GM19240 (cell line): Measurements from ENCODE around the gene PLCG2.
A peak's percentile ranks its signal among the peaks of the same experiment; 100 is the strongest.
"Not testable (repeated sequence)": the region's sequence is repeated elsewhere in the genome, so short reads cannot be mapped to it uniquely, and the experiment has no call there.

Source experiments
- DNase-seq: peaks from one replicate; pipeline ENCODE4 v3.0.0; 2011; ENCODE audit warnings: low spot score; ENCODE audit not compliant: insufficient read length

PLCG2 gene

DNA sequence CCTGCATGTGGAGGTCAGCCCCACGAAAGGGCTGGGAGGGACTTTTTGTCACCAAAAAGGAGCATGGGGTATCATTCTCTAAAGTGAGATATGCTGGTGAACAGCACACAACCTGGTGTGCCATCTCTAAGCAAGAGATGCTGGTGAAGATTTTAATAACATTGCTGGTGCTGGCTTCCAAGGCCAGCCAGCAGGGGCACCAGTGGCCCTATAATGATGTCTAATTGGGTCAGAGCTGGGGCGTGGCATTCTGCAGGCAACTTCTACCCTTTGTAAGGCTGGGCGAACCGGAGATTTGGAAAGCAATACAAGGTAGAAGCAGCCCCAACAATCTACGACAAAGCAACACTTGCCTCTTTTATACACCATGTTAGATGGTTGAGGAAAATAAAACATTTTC, 215.4 kb downstream of the PLCG2 start:
- no peak for DNase-seq

DNA sequence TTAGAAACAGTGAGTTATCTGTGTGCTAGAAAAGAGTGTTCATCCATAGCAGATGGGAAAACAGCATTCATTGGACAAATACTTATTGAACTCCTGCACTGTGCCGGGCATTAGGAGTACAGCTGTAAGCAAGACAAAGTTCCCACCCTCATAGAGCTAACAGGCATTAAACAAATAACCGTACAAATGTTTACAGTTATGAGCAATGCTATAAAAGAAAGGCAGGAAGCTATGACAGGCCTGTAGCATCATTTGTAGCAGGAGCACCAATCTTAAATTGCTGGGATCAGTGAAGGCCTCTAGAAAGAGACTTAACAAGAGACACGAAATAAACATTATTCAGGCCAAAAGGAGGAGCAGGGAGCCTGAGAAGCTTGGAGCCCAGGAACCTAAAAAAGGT, 216.6 kb downstream of the PLCG2 start:
- DNase-seq, result no peak

DNA sequence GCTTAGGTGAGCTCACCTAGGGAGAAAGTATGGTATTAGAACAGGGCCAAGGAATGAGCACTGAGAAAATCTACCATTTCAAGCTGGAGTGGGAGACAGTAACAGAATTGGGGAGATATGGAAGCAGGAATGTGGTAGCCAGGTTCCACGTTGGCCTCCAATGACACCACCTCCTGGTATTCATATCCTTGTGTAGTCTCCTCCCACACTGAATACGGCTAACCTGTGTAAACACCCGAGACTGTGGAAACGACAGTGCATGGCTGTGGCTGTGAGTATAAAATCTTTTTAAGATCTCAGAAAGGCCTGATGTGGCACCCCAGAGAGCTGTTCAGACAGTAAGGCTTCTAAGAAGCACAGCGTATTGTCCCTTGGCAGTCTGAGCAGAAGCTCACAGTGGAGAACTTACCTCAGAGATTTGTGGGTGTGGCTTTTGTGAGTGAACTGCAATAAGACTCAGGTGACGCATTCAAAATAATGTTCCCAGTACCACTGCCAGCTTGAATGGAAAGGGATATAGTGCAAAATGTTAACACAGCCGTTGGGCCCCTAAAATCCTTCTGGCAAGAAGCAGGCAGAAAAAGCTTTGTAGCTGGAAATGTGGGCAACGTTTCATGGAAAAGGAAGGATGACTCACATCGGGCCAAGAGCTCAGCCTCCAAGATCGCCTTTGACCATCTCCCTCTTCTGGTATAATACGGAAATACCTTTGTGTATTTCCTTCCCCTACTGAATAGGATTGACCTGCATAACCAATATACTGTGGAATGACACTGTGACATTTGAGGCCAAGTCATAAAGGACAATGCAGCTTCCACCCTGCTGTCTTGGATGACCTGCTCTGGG, 217.8 kb downstream of the PLCG2 start:
- DNase-seq, result no peak

DNA sequence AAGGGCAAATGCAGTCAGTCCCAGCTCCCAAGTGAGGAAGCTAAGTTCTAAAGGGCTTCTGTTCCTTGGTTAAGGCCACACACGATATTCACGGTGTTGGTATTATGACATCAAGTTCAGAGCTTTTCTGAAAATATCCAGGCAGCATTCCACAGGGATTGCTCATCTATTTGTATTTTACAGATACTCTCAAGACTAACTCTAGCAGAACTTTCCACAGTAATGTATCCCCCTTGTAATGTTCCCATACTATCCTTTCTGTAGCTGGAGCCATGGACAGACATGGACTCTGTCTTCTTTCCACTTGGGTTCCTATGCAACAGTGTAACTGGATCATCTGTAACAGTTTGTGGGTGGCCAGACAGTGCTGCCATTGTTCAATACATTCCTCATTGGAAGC, 218.6 kb downstream of the PLCG2 start:
- no peak for DNase-seq

DNA sequence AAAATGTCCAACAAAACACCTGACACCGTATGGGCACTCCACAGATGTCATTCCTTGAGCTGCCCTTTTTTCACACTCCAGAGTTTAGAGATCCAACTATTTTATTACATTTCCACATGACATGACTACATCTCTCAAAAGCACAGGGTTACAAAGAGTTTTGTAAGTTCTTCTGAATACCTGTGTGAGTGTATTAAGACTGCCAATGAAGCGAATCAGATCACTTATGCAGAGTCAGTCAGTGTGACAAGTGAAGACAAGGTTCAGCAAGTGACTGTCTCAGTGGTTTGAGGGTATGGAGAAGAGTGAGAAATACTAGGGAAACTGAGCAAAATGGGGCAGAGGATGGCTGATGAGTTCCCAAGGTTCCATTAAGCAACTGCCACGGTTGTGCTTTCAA, 223.7 kb downstream of the PLCG2 start:
- no peak for DNase-seq

DNA sequence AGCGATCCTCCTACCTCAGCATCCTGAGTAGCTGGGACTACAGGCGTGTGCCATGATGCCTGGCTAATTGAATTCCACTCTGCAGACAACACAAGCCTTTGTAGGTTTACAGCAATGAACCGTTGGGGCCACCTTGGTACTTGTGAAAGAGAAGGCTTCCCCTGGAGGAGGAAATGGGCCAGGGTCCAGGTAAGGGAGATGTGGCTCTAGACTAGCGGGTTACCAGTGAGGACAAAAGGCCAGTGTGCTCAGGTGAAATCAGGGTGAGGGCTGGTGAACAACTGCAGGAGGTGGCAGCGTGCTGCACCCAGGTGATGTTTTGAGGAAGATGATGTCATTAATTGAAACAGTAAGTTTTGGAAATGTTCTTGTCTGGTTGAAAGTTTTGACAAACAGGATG, 225.5 kb downstream of the PLCG2 start:
- no peak for DNase-seq

DNA sequence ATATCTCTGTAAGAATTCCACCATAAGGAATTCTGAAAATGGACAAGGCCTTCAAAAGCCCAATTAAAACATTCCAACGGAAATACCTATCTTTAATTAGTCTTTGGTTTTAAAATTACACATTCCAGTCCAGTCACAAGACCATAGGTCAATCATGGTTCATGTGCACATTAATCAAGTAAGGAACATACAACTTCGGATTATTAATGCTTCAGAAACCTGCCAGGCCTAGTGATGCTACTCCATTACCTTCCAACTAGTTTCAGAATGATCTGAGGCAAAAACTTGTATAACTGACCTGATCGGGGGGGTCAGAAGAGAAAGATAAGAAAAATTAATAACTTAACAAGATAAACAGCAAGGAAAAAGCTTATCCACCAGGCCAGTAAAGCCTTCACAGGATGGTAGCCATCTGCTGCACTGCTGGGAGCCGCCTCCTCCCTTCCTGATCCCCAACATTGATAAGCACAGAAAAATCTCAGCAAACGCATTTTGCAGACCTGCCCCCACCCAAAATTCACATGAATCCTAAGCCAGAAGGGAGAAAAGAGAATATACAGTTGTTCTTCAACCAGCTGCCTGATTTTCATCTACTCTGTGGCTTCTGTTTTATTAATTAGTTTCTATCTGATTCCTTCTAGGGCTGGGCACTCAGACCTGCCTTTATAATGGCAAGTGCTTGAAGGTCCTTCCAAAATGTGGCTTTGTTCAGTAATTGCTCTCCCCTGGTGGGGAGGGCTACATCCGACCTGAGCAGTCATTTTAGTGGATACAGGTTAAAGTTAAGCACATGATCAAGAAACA, 226.1 kb downstream of the PLCG2 start:
- no peak for DNase-seq

DNA sequence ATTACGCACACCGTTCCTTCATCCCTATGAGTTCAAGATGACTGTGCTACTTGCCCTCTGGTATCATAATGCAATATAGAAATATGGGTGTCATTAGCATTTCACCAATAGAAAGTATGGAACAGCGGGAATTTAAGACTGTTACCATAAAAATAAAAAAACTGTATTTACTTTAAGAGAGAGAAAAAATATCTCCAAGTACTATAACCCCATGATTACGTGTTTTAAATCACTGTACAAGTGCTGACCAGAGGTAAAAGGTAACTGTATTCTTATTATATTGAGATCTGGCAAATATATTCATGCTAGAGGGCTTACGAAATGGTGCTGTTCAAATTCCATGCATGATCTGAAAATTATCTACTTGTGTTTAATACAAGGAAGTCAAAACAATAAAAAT, 226.9 kb downstream of the PLCG2 start:
- DNase-seq, result no peak

DNA sequence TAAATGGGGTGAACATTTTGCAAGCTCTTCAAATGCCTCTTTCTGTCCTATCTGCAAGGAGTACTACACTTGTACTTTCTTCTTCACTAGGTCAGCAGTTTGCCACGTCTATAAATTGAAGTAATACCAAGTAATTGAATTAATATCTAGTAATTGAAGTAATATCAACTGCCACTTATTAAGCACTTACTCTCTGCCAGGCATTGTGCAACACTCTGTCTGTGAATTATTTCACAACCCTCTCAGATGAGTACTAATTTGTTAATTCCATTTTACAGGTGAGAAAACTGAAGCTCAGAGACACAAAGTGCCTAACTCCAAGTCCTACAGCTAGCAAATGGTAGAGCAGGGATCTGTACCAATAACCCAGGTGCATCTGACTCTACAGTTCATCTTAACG, 228.1 kb downstream of the PLCG2 start:
- DNase-seq, result no peak

DNA sequence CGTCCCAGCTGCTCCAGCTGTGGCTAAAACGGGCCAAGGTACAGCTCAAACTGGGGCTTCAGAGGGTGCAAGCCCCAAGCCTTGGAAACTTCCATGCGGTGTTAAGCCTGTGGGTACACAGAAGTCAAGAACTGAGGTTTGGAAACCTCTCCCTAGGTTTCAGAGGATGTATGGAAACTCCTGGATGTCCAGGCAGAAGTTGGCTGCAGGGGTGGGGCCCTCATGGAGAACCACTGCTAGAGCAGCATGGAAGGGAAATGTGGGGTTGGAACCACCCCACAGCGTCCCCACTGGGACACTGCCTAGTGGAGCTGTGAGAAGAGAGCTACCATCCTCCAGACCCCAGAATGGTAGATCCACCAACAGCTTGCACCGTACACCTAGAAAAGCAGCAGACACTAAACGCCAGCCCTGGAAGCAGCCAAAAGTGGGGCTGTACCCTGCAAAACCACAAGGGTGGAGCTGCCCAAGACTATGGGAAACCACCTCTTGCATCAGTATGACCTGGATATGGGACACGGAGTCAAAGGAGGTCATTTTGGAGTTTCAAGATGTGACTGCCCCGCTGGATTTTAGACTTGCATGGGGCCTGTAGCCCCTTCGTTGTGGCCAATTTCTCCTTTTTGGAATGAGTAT, 230.0 kb downstream of the PLCG2 start:
- no peak for DNase-seq

DNA sequence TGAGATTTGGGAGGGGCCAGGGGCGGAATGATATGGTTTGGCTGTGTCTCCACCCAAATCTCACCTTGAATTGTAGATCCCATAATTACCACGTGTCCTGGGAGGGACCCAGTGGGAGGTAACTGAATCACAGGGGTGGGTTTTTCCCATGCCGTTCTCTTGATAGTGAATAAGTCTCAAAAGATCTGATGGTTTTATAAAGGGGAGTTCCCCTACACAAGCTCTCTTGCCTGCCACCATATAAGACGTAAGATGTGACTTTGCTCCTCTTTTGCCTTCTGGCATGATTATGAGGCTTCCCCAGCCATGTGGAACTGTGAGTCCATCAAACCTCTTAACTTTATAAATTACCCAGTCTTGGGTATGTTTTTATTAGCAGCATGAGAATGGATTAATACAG, 230.7 kb downstream of the PLCG2 start:
- DNase-seq, result not testable (repeated sequence)

DNA sequence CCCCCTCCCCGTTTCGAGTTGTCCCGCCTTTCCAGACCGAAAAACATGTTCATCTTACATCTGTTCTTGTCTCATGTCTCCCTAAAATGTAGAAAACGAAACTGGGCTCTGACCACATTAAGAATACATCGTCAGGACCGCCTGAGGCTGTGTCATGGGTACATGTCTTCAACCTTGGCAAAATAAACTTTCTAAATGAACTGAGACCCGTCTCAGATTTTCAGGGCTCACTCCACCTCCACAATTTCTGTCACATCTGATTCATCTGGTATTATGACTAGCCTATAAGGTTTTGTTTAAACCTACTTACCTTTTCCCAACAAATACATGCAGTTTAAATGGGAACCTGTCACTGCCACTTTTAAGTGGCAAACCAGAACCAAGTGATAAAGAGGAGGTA, 231.6 kb downstream of the PLCG2 start:
- no peak for DNase-seq

DNA sequence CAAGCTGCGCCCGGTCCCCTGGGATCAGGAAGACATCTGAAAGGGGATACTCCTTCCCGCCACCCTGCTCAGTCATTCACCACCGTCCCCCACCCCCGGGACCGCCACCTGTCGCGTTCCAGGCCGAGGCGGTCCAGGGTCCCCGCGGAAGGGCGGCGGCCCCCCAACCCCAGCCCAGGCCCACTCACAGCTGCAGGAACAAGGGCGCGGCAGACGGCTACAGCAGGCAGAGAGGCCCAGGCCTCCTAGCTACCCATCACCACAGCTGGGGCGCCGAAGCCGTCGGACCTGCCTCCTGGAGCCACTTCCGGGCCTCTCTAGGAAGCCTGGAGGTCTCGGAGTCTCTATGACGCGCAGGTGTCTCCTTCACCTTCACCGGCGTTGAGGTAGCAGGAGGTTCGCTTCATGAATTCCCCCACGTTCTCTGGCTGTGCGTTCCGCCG, 232.1 kb downstream of the PLCG2 start, which contains the start of gene SDR42E1:
SDR42E1 (minus strand) TSS at position 272 of the 443 bp plus-strand sequence. CDS start 10,612 bp downstream, outside the sequence.
- peak; percentile 11 for DNase-seq
